ENCODE data around the gene PREX1.

PREX1 gene

GRCh38 chr20:48581167-48581566 is 246.6 kb downstream of the PREX1 start:
- no peaks in the 10 kb centered on the region for H3K9me3 ChIP-seq (replicated peaks in 1 of 2; ENCODE audit: control insufficient read depth in 2 of 2, insufficient read depth in 1 of 2, low read depth in 1 of 2, low read length in 2 of 2)
- H2AK5ac ChIP-seq (ENCODE audit: low read depth, low read length): no peak overlapping the region
- H3K18ac ChIP-seq (ENCODE audit: low read length): no peak overlapping the region
- no peak overlapping the region for H3K4me2 ChIP-seq (ENCODE audit: insufficient read depth, low read length, poor library complexity, severe bottlenecking)
- H2AFZ ChIP-seq (ENCODE audit: low read length): no peak overlapping the region
- WGBS, 2 donors (ENCODE audit: extremely low coverage in 2 of 2, insufficient read length in 2 of 2, insufficient replicate concordance in 1 of 2): no CpG with 5 or more reads among the region's 5 CpGs
- no peak overlapping the region for H2BK5ac ChIP-seq (ENCODE audit: low read length)
- H3K27me3 ChIP-seq (ENCODE audit: control insufficient read depth in 3 of 3, insufficient read depth in 3 of 3, low read depth in 1 of 3, low read length in 3 of 3): peaks cover 0 to 9% (median 0%) of the 10 kb centered on the region in 3 experiments
- no peaks in the 10 kb centered on the region for H3K79me1 ChIP-seq (ENCODE audit: low read depth, low read length)
- H3K27ac ChIP-seq (replicated peaks; ENCODE audit: low read length): no peak overlapping the region
- no peak overlapping the region for H4K8ac ChIP-seq (ENCODE audit: low read depth, low read length)
- no peak overlapping the region for H3K14ac ChIP-seq (ENCODE audit: low read length)
- H2BK120ac ChIP-seq (ENCODE audit: low read depth, low read length): no peak overlapping the region
- no peak for DNase-seq (ENCODE audit: low spot score)
- no peak overlapping the region for H2BK15ac ChIP-seq (ENCODE audit: low read length)
- no peak overlapping the region for H3K4me3 ChIP-seq (ENCODE audit: low read length in 2 of 2)
- no peak overlapping the region for H3K9ac ChIP-seq (ENCODE audit: low read depth, low read length, poor library complexity)
- H3K36me3 ChIP-seq (replicated peaks in 1 of 2; ENCODE audit: control insufficient read depth in 2 of 2, insufficient read depth in 2 of 2, low read length in 2 of 2): no peaks in the 10 kb centered on the region
- peaks cover 0 to 1% of the 10 kb centered on the region in 2 donors for H3K4me1 ChIP-seq (ENCODE audit: control insufficient read depth in 2 of 2, insufficient read depth in 1 of 2, low read depth in 1 of 2, low read length in 2 of 2)
- H3K4ac ChIP-seq (ENCODE audit: low read length): no peak overlapping the region
- H2BK12ac ChIP-seq (ENCODE audit: low read length): no peak overlapping the region
- H4K91ac ChIP-seq (ENCODE audit: low read depth, low read length, poor library complexity): no peak overlapping the region
- no peak overlapping the region for H3K23ac ChIP-seq (ENCODE audit: low read depth, low read length, poor library complexity)

GRCh38 chr20:48578397-48579098 is 249.3 kb downstream of the PREX1 start:
- H3K14ac ChIP-seq (ENCODE audit: low read length): no peak overlapping the region
- H3K27me3 ChIP-seq (ENCODE audit: control insufficient read depth in 3 of 3, insufficient read depth in 3 of 3, low read depth in 1 of 3, low read length in 3 of 3): no peaks in the 10 kb centered on the region
- peak overlapping the region; percentile 63 for H2BK15ac ChIP-seq (ENCODE audit: low read length)
- H3K18ac ChIP-seq (ENCODE audit: low read length): peak overlapping the region; percentile 35
- H3K4me3 ChIP-seq (ENCODE audit: low read length in 2 of 2): no peak overlapping the region
- H3K9me3 ChIP-seq (replicated peaks in 1 of 2; ENCODE audit: control insufficient read depth in 2 of 2, insufficient read depth in 1 of 2, low read depth in 1 of 2, low read length in 2 of 2): no peaks in the 10 kb centered on the region
- no peaks in the 10 kb centered on the region for H3K36me3 ChIP-seq (replicated peaks in 1 of 2; ENCODE audit: control insufficient read depth in 2 of 2, insufficient read depth in 2 of 2, low read length in 2 of 2)
- no peak overlapping the region for H3K9ac ChIP-seq (ENCODE audit: low read depth, low read length, poor library complexity)
- peak overlapping the region; percentile 47 for H3K23ac ChIP-seq (ENCODE audit: low read depth, low read length, poor library complexity)
- peak overlapping the region; percentile 35 for H2BK5ac ChIP-seq (ENCODE audit: low read length)
- no peak for DNase-seq (ENCODE audit: low spot score)
- WGBS, 2 donors (ENCODE audit: extremely low coverage in 2 of 2, insufficient read length in 2 of 2, insufficient replicate concordance in 1 of 2): no CpG with 5 or more reads among the region's 11 CpGs
- no peak overlapping the region for H3K4me2 ChIP-seq (ENCODE audit: insufficient read depth, low read length, poor library complexity, severe bottlenecking)
- no peak overlapping the region for H4K8ac ChIP-seq (ENCODE audit: low read depth, low read length)
- H3K27ac ChIP-seq (replicated peaks; ENCODE audit: low read length): no peak overlapping the region
- peaks cover 0 to 1% of the 10 kb centered on the region in 2 donors for H3K4me1 ChIP-seq (ENCODE audit: control insufficient read depth in 2 of 2, insufficient read depth in 1 of 2, low read depth in 1 of 2, low read length in 2 of 2)
- no peaks in the 10 kb centered on the region for H3K79me1 ChIP-seq (ENCODE audit: low read depth, low read length)
- H2BK12ac ChIP-seq (ENCODE audit: low read length): no peak overlapping the region
- H3K4ac ChIP-seq (ENCODE audit: low read length): no peak overlapping the region
- H2BK120ac ChIP-seq (ENCODE audit: low read depth, low read length): no peak overlapping the region
- no peak overlapping the region for H2AFZ ChIP-seq (ENCODE audit: low read length)
- H4K91ac ChIP-seq (ENCODE audit: low read depth, low read length, poor library complexity): no peak overlapping the region
- peak overlapping the region; percentile 56 for H2AK5ac ChIP-seq (ENCODE audit: low read depth, low read length)

GRCh38 chr20:48577557-48577956 is 250.2 kb downstream of the PREX1 start:
- Histone ChIP-seq H2BK12ac (ENCODE audit: low read length) (no peak overlapping the region), H2BK15ac (ENCODE audit: low read length) (no peak overlapping the region), H3K23ac (ENCODE audit: low read depth, low read length, poor library complexity) (no peak overlapping the region), H3K79me1 (ENCODE audit: low read depth, low read length) (no peaks in the 10 kb centered on the region), H2AK5ac (ENCODE audit: low read depth, low read length) (no peak overlapping the region), H2BK5ac (ENCODE audit: low read length) (no peak overlapping the region), H4K91ac (ENCODE audit: low read depth, low read length, poor library complexity) (no peak overlapping the region), H2AFZ (ENCODE audit: low read length) (no peak overlapping the region), H4K8ac (ENCODE audit: low read depth, low read length) (no peak overlapping the region), H3K4ac (ENCODE audit: low read length) (no peak overlapping the region), H3K4me3 (ENCODE audit: low read length in 2 of 2) (no peak overlapping the region), H3K27ac (replicated peaks; ENCODE audit: low read length) (no peak overlapping the region), H3K27me3 (ENCODE audit: control insufficient read depth in 3 of 3, insufficient read depth in 3 of 3, low read depth in 1 of 3, low read length in 3 of 3) (no peaks in the 10 kb centered on the region), H3K4me1 (ENCODE audit: control insufficient read depth in 2 of 2, insufficient read depth in 1 of 2, low read depth in 1 of 2, low read length in 2 of 2) (peaks cover 0 to under 1% of the 10 kb centered on the region in 2 donors), H3K14ac (ENCODE audit: low read length) (peak overlapping the region; percentile 92), H2BK120ac (ENCODE audit: low read depth, low read length) (no peak overlapping the region), H3K4me2 (ENCODE audit: insufficient read depth, low read length, poor library complexity, severe bottlenecking) (no peak overlapping the region), H3K9ac (ENCODE audit: low read depth, low read length, poor library complexity) (no peak overlapping the region), H3K18ac (ENCODE audit: low read length) (peak overlapping the region; percentile 42), H3K36me3 (replicated peaks in 1 of 2; ENCODE audit: control insufficient read depth in 2 of 2, insufficient read depth in 2 of 2, low read length in 2 of 2) (no peaks in the 10 kb centered on the region), H3K9me3 (replicated peaks in 1 of 2; ENCODE audit: control insufficient read depth in 2 of 2, insufficient read depth in 1 of 2, low read depth in 1 of 2, low read length in 2 of 2) (no peaks in the 10 kb centered on the region)
- no peak for DNase-seq (ENCODE audit: low spot score)
- no CpG with 5 or more reads among the region's 11 CpGs for WGBS, 2 donors (ENCODE audit: extremely low coverage in 2 of 2, insufficient read length in 2 of 2, insufficient replicate concordance in 1 of 2)

- Histone ChIP-seq H3K27me3 (ENCODE audit: control insufficient read depth in 3 of 3, insufficient read depth in 3 of 3, low read depth in 1 of 3, low read length in 3 of 3) (no peaks in the 10 kb centered on the region), H2BK120ac (ENCODE audit: low read depth, low read length) (no peak overlapping the region), H2AFZ (ENCODE audit: low read length) (no peak overlapping the region), H3K23ac (ENCODE audit: low read depth, low read length, poor library complexity) (no peak overlapping the region), H3K79me1 (ENCODE audit: low read depth, low read length) (no peaks in the 10 kb centered on the region), H3K4me1 (ENCODE audit: control insufficient read depth in 2 of 2, insufficient read depth in 1 of 2, low read depth in 1 of 2, low read length in 2 of 2) (no peaks in the 10 kb centered on the region), H2BK5ac (ENCODE audit: low read length) (no peak overlapping the region), H3K14ac (ENCODE audit: low read length) (no peak overlapping the region), H3K27ac (replicated peaks; ENCODE audit: low read length) (no peak overlapping the region), H4K8ac (ENCODE audit: low read depth, low read length) (no peak overlapping the region), H3K4me3 (ENCODE audit: low read length in 2 of 2) (no peak overlapping the region), H3K18ac (ENCODE audit: low read length) (no peak overlapping the region), H3K4ac (ENCODE audit: low read length) (no peak overlapping the region), H2BK15ac (ENCODE audit: low read length) (no peak overlapping the region), H3K9ac (ENCODE audit: low read depth, low read length, poor library complexity) (no peak overlapping the region), H2AK5ac (ENCODE audit: low read depth, low read length) (no peak overlapping the region), H3K9me3 (replicated peaks in 1 of 2; ENCODE audit: control insufficient read depth in 2 of 2, insufficient read depth in 1 of 2, low read depth in 1 of 2, low read length in 2 of 2) (no peaks in the 10 kb centered on the region), H3K36me3 (replicated peaks in 1 of 2; ENCODE audit: control insufficient read depth in 2 of 2, insufficient read depth in 2 of 2, low read length in 2 of 2) (no peaks in the 10 kb centered on the region), H2BK12ac (ENCODE audit: low read length) (no peak overlapping the region), H3K4me2 (ENCODE audit: insufficient read depth, low read length, poor library complexity, severe bottlenecking) (no peak overlapping the region), H4K91ac (ENCODE audit: low read depth, low read length, poor library complexity) (no peak overlapping the region)
- peak; percentile 9 for DNase-seq (ENCODE audit: low spot score)
- no CpG with 5 or more reads among the region's 1 CpG for WGBS, 2 donors (ENCODE audit: extremely low coverage in 2 of 2, insufficient read length in 2 of 2, insufficient replicate concordance in 1 of 2)
Measured at GRCh38 chr20:48574383-48574782, 253.4 kb downstream of the PREX1 start.
